ENCODE results near the gene GLIS2.

The GLIS2 gene

GRCh38 chr16:4372578-4373355, 56.9 kb downstream of the GLIS2 start:
- DNase-seq, result peak; percentile 34

GRCh38 chr16:4373356-4373908, 57.6 kb downstream of the GLIS2 start:
- no peak for DNase-seq

GRCh38 chr16:4373909-4374742, 58.3 kb downstream of the GLIS2 start:
- DNase-seq, result no peak

GRCh38 chr16:4375717-4376116, 59.9 kb downstream of the GLIS2 start:
- no peak for DNase-seq

DNA sequence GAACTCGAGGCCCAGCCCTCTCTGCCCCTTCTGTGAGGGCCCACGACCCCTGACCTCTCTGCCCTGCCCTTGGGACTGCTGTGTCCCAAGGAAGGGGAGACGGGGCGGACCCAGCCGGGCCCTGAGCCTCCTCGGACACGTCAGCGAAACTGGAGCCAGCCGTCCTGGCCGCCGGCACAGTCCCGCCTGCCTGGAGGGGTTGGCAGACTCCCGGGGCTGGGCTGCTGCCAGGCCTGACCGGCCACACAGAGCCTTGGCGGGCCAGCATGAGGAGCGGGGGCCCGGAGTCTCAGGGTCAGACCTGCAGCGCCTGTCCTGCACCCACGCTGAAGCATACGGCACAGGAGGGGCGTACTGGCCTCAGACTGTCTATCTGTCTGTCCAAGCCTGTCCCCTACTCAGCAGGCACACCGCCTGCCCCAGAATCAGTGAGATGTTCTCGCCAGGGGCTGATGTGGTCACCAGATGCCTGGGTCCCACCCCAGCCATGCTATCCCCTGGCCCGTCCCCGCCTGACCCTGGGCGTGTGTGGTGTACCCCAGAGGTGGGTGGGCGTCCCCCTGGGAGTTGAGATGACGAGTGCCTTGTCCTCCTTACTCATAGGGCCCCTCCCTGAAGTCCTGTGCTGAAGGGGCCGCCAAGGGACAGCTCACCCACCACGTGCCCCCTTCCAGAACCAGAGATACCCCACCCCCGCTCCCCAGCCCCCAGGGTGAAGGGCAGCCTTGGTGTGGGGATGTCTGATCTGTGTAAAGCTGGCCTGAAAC, 60.4 kb downstream of the GLIS2 start:
- DNase-seq, result no peak

DNA sequence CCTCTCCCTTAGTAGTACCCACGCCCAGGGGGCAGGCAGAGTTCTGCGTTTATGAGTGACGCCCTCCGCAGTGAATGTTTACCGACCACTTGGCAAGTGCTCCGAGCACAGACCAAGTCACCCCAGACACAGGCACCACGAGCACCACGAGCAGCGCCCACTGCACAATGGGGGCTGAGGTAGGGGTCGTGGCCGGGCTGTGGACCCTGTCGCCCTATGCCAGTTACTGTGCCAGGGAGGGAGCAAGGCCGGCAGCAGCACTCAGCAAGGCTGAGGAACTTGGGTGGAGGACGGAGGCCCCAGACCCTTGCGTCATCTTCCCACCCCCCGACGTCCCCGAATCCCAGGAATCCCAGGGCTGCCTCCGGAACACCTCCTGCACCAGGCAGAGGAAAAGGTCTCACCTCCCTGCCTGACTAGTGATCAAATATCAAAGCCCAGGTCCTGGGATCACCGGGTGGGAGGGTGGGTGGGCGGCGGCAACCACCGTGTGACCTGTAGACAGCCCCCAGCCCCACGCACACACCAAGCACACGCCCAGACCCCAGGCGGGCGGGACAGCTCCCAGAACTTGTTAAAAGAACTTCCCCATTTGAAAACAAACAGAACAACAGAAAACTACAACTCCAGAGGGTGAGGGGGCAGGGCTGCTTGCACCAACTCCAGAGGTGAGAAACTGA, 61.2 kb downstream of the GLIS2 start:
- DNase-seq, result no peak

- DNase-seq, result no peak
Measured at GRCh38 chr16:4377573-4378154, 61.8 kb downstream of the GLIS2 start.

- no peak for DNase-seq
Measured at GRCh38 chr16:4378161-4378666, 62.3 kb downstream of the GLIS2 start.

- no peak for DNase-seq
Measured at GRCh38 chr16:4378999-4379690, 63.3 kb downstream of the GLIS2 start.

GRCh38 chr16:4380119-4381063, 64.5 kb downstream of the GLIS2 start:
- DNase-seq, result no peak

- no peak for DNase-seq
Measured at GRCh38 chr16:4381072-4381934, 65.4 kb downstream of the GLIS2 start.

DNA sequence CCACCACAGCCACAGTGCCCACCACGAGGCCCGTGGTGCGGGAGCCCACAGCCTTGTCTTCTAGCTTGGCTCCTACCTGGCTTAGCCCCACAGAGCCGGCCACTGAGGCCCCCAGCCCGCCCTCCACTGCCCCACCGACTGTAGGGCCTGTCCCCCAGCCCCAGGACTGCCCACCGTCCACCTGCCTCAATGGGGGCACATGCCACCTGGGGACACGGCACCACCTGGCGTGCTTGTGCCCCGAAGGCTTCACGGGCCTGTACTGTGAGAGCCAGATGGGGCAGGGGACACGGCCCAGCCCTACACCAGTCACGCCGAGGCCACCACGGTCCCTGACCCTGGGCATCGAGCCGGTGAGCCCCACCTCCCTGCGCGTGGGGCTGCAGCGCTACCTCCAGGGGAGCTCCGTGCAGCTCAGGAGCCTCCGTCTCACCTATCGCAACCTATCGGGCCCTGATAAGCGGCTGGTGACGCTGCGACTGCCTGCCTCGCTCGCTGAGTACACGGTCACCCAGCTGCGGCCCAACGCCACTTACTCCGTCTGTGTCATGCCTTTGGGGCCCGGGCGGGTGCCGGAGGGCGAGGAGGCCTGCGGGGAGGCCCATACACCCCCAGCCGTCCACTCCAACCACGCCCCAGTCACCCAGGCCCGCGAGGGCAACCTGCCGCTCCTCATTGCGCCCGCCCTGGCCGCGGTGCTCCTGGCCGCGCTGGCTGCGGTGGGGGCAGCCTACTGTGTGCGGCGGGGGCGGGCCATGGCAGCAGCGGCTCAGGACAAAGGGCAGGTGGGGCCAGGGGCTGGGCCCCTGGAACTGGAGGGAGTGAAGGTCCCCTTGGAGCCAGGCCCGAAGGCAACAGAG, 66.3 kb downstream of the GLIS2 start:
- no peak for DNase-seq

- DNase-seq, result no peak
Measured at GRCh38 chr16:4382795-4383357, 67.0 kb downstream of the GLIS2 start.

GRCh38 chr16:4383591-4384444, 68.0 kb downstream of the GLIS2 start:
- DNase-seq, result no peak

- no peak for DNase-seq
Measured at GRCh38 chr16:4384509-4384942, 68.7 kb downstream of the GLIS2 start.

- no peak for DNase-seq
Measured at GRCh38 chr16:4385066-4385788, 69.4 kb downstream of the GLIS2 start.

Data from NCI-H510A (cell line).